Duodenal mucosa (tissue), 2 donors: Measurements from ENCODE around the gene ZNF12.

Experiments used
- H3K27ac ChIP-seq: one replicate; pipeline ENCODE4 v1.7.0; 2013; ENCODE audit warnings: low read depth, low read length
- H3K27me3 ChIP-seq, 2 donors: one replicate each; pipeline ENCODE4 v1.7.0; 2013; ENCODE audit warnings: low read length in 2 of 2, control low read depth in 1 of 2; ENCODE audit not compliant: insufficient read depth in 2 of 2, control insufficient read depth in 1 of 2
- H3K36me3 ChIP-seq, 2 donors: one replicate each; pipeline ENCODE4 v1.7.0; 2013; ENCODE audit warnings: low read length in 2 of 2, control low read depth in 1 of 2; ENCODE audit not compliant: insufficient read depth in 2 of 2, control insufficient read depth in 1 of 2
- H3K4me1 ChIP-seq, 2 donors: one replicate each; pipeline ENCODE4 v1.7.0; 2013; ENCODE audit warnings: low read length in 2 of 2, control low read depth in 1 of 2; ENCODE audit not compliant: insufficient read depth in 2 of 2, control insufficient read depth in 1 of 2
- H3K4me3 ChIP-seq, 2 donors: one replicate each; pipeline ENCODE4 v1.7.0; 2013; ENCODE audit warnings: low read length in 2 of 2, low read depth in 1 of 2
- H3K9ac ChIP-seq, 2 donors: one replicate each; pipeline ENCODE4 v1.7.0; 2013; ENCODE audit warnings: low read length in 2 of 2, low read depth in 1 of 2
- H3K9me3 ChIP-seq, 2 donors: one replicate each; pipeline ENCODE4 v1.7.0; 2013; ENCODE audit warnings: low read length in 2 of 2, control low read depth in 1 of 2; ENCODE audit not compliant: control insufficient read depth in 1 of 2

Gene ZNF12

GRCh38 chr7:6648066-6648814 is 58.5 kb downstream of the ZNF12 start:
- no peaks in the 10 kb centered on the region for H3K9me3 ChIP-seq
- no peaks in the 10 kb centered on the region for H3K27me3 ChIP-seq
- H3K36me3 ChIP-seq = peaks cover 28 to 79% of the 10 kb centered on the region in 2 donors
- no peak overlapping the region for H3K4me3 ChIP-seq
- no peak overlapping the region for H3K9ac ChIP-seq
- no peak overlapping the region for H3K27ac ChIP-seq
- H3K4me1 ChIP-seq = no peaks in the 10 kb centered on the region

- H3K4me1 ChIP-seq = no peaks in the 10 kb centered on the region
- no peak overlapping the region for H3K9ac ChIP-seq
- H3K4me3 ChIP-seq = no peak overlapping the region
- no peak overlapping the region for H3K27ac ChIP-seq
- no peaks in the 10 kb centered on the region for H3K9me3 ChIP-seq
- H3K36me3 ChIP-seq = peaks cover 26 to 83% of the 10 kb centered on the region in 2 donors
- H3K27me3 ChIP-seq = no peaks in the 10 kb centered on the region
Measured at GRCh38 chr7:6647541-6647940, 59.2 kb downstream of the ZNF12 start.

GRCh38 chr7:6647080-6647479 is 59.7 kb downstream of the ZNF12 start:
- H3K4me3 ChIP-seq = no peak overlapping the region
- H3K36me3 ChIP-seq = peaks cover 25 to 83% of the 10 kb centered on the region in 2 donors

DNA sequence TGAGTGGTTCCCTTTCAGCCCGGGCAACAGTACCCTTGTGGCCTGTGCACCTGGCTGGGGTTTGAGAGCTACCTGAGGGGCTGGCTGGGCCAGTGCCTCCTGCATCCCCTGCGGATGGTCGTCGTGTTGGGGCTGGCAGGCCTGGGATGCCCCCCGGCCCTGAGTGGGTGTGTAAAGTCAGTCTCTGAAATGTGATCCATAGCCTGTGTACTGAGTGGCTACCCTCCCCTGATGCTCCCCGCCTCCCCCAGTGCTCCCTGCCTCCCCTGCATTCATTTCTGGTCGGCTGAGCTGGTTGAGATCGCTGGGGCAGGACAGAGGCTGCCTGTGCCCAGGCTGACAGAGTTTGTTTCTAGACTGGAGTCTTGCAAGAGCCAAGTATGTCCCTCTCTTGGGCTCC is 60.3 kb downstream of the ZNF12 start:
- H3K27me3 ChIP-seq = no peaks in the 10 kb centered on the region
- peaks cover 30 to 84% of the 10 kb centered on the region in 2 donors for H3K36me3 ChIP-seq
- no peak overlapping the region for H3K9ac ChIP-seq
- H3K4me3 ChIP-seq = no peak overlapping the region
- H3K27ac ChIP-seq = no peak overlapping the region
- no peaks in the 10 kb centered on the region for H3K9me3 ChIP-seq
- no peaks in the 10 kb centered on the region for H3K4me1 ChIP-seq

More at GRCh38 chr7:6647080-6647479, 59.7 kb downstream of the ZNF12 start:
- H3K27ac ChIP-seq = no peak overlapping the region
- no peaks in the 10 kb centered on the region for H3K27me3 ChIP-seq
- no peak overlapping the region for H3K9ac ChIP-seq
- no peaks in the 10 kb centered on the region for H3K9me3 ChIP-seq
- no peaks in the 10 kb centered on the region for H3K4me1 ChIP-seq

DNA sequence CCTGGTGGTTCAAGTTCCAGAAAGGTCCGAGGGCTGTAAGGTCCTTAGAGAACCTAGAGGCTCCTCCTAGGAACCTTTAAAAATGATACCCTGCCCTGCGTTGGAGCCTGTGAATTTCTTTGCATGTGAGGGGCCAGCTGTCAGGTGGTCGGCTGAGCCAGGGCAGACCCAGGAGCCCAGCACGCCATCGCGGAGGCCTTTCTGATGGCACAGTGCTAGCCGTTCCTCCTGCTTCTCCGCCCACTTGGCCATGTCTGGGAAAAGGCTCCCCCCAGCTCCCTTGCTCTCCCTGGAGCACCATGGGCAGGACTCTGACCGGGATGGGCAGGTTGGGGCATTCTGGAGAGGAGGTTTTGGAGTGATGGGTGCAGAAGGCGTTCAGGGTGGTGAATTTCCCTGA is 62.0 kb downstream of the ZNF12 start:
- Histone ChIP-seq H3K4me3 (no peak overlapping the region), H3K36me3 (peaks cover 26 to 82% of the 10 kb centered on the region in 2 donors), H3K9me3 (no peaks in the 10 kb centered on the region), H3K27me3 (no peaks in the 10 kb centered on the region), H3K27ac (no peak overlapping the region), H3K9ac (no peak overlapping the region), H3K4me1 (no peaks in the 10 kb centered on the region)

DNA sequence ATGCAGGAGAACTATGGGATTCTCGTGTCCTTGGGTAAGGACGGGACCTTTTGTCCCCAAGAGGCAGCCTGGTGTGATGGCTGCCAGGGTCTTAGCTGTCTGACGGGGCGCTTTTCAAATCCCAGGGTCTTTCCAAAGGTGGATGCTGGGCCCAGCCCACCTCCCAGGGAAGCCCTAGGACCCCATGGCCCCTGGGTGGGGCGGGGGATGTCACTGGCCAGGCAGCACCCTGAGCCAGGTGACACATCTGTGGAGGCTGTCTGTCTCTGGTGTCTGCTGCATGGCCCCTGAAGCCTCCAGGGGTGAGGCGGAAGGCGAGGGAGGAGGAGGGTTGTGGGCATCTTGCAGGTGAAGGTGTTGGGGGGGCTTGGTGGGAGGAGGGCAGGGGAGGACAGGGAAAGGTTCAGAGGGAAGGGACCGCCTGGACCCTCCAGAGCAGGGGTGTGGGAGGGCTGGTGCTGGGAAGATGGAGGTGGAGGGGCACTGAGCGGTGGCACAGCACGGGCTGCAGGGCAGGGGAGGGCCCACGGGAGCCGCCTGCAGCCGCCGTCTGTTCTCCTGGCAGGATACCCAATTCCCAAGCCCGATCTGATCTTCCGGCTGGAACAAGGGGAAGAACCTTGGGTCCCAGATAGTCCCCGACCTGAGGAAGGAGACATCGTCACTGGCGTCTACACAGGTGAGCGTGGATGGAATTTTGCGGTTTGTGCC is 62.7 kb downstream of the ZNF12 start:
- Histone ChIP-seq H3K4me3 (no peak overlapping the region), H3K4me1 (no peaks in the 10 kb centered on the region), H3K9me3 (no peaks in the 10 kb centered on the region), H3K27me3 (no peaks in the 10 kb centered on the region), H3K36me3 (peaks cover 26 to 76% of the 10 kb centered on the region in 2 donors), H3K27ac (no peak overlapping the region), H3K9ac (no peak overlapping the region)

DNA sequence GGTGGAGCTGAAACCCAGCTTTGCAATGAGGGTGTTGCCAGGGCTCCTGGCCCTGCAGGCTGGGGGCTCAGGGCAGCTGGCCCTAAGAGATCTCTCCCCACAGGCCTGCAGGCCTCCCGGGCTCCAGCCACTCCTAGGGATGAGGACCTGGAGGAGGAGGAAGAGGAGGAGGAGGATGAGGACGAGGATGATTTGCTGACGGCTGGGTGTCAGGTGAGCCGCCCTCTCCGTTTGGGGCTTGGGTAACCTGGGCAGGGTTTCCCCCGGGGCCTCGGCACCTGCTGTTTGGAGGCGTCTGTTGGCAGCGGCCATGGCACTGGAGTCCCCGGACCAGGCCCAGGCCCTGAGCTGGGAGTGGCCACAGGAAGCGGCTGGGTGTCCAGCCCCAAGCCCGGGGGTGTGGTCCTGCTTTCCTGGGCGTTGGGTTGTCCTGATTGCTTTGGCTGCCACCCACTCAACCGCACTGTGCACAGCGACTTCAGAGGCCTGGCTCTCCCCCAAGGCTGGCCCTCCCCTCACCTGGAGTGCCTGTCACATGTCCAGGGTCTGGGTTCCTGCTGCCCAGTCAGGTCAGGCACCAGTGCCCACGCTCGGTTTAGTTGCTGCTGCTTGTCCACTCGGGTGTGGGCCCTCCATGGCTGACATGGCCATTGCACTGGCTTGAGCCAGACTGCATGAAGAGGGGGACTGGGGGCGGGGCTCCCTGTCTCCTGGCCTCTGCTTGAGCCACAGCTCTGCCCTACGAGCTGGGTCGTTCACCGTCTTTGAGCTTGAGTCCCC is 63.7 kb downstream of the ZNF12 start:
- H3K4me3 ChIP-seq = no peak overlapping the region
- H3K4me1 ChIP-seq = peaks cover 7 to 8% of the 10 kb centered on the region in 2 donors
- no peak overlapping the region for H3K27ac ChIP-seq
- H3K27me3 ChIP-seq = no peaks in the 10 kb centered on the region
- H3K9ac ChIP-seq = no peak overlapping the region
- no peaks in the 10 kb centered on the region for H3K9me3 ChIP-seq
- H3K36me3 ChIP-seq = peaks cover 26 to 67% of the 10 kb centered on the region in 2 donors

DNA sequence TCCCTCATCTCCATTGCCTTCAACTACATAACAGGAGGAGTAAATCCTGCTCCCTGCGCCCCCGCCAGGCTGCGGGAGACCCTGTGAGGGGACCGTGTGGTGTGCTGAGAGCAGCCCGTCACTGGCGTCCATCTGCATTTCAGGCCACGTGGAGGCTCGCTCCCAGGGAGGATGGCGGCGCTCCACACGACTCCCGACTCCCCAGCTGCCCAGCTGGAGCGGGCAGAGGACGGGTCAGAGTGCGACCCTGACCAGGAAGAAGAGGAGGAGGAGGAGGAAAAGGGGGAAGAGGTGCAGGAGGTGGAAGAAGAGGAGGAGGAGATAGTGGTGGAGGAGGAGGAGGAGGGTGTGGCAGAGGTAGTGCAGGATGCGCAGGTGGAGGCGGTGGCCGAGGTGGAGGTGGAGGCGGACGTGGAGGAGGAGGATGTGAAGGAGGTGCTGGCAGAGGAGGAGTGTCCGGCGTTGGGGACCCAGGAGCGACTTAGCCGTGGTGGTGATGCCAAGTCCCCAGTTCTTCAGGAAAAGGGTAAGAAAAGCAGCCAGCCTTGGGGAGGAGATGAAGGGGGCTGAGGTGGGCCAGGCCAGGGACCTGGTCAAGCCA is 64.4 kb downstream of the ZNF12 start:
- Histone ChIP-seq H3K4me1 (peaks cover 7 to 9% of the 10 kb centered on the region in 2 donors), H3K9ac (no peak overlapping the region), H3K9me3 (no peaks in the 10 kb centered on the region), H3K36me3 (peaks cover 24 to 64% of the 10 kb centered on the region in 2 donors), H3K27me3 (no peaks in the 10 kb centered on the region), H3K27ac (no peak overlapping the region), H3K4me3 (no peak overlapping the region)

DNA sequence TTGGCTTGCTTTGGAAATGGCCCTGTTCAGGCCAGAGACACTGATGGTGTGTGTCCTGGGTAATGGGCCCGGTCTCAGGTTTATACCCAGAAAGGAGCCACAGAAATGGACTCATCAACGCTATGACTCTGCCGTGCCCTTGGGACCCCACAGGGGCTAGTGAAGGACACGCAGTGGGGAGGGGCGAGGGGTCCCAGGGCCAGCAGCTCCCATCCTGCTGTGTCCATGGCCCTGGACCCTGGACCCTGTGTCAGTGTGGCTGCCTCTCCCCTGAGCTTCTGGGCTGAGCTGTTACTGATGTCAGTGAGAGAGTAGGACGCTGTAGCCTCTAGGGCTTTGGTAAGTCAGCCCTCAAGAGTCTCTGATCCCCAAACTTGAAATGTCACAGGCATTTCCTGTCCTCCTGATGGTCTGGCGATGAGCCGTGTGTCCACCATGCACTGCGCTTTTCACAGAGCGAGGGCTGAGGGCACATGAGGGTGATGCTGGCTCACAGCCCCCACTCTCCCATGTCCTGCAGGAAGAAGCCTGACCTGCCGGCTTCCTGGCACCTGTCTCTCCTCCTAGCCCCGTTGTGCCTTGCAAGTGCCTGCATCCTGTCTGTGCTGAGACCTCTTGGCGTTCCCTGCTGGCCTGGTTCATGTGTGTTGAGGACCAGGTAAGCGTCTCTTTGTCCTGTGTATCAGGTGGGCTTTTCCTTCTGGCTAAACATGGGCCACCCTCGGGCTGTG is 65.3 kb downstream of the ZNF12 start:
- no peak overlapping the region for H3K4me3 ChIP-seq
- H3K27ac ChIP-seq = no peak overlapping the region
- no peaks in the 10 kb centered on the region for H3K27me3 ChIP-seq
- peaks cover 9% of the 10 kb centered on the region in 2 donors for H3K4me1 ChIP-seq
- no peaks in the 10 kb centered on the region for H3K9me3 ChIP-seq
- H3K9ac ChIP-seq = no peak overlapping the region
- H3K36me3 ChIP-seq = peaks cover 21 to 55% of the 10 kb centered on the region in 2 donors
